Measurements from ENCODE around the gene NPY.

GRCh38 chr7:24239260-24239659 is 44.7 kb upstream of the NPY start:
- TF ChIP-seq POLR2A (IDR thresholded peaks at IDR 0.05) (no peak), CTCF (IDR thresholded peaks at IDR 0.05) (no peak), POLR2AphosphoS5 (IDR thresholded peaks at IDR 0.05) (no peak), EP300 (IDR thresholded peaks at IDR 0.05) (no peak)

Measured in upper lobe of left lung (tissue), 4 donors.